HEK293 (cell line): ENCODE measurements around the gene RPL31.

Experiments used
- CTCF ChIA-PET: fragments of 350-600 bp; formaldehyde crosslinking; extraction: SDS; loops from one replicate; lab custom pipeline; 2021; ENCODE audit warnings: antibody characterized with exemption; lab: Yijun Ruan, JAX
- POLR2A ChIA-PET: fragments of 300-600 bp; formaldehyde crosslinking; extraction: SDS; loops from one replicate; lab custom pipeline; 2020; ENCODE audit warnings: antibody characterized with exemption, inconsistent platforms; lab: Yijun Ruan, JAX
- H3K27ac ChIP-seq: fragments of 200-500 bp; sonication (Bioruptor generic); 2 replicates; pipeline ENCODE4 v1.5.1; 2014; ENCODE audit warnings: low read depth, low read length, control low read depth, inconsistent platforms; ENCODE audit errors: extremely low read depth
- H3K36me3 ChIP-seq, 2 experiments: fragments of 200-500 bp in 1 of 2; sonication (Bioruptor generic) in 1 of 2; 1 replicate in 1 of 2; 2 replicates in 1 of 2; pipeline ENCODE4 v1.5.1; 2014 to 2017; ENCODE audit warnings: inconsistent platforms in 2 of 2, low read length in 2 of 2; ENCODE audit not compliant: control insufficient read depth in 2 of 2, insufficient read depth in 1 of 2
- H3K4me1 ChIP-seq: fragments of 200-500 bp; sonication (Bioruptor generic); 2 replicates; pipeline ENCODE4 v1.5.1; 2014; ENCODE audit warnings: mild to moderate bottlenecking, low read length, inconsistent platforms; ENCODE audit not compliant: control insufficient read depth, insufficient read depth
- H3K4me3 ChIP-seq: 2 replicates; pipeline ENCODE4 v1.5.1; 2011; ENCODE audit warnings: low read depth, mild to moderate bottlenecking, control low read depth, low read length, moderate library complexity
- H3K9me3 ChIP-seq: fragments of 200-500 bp; sonication (Bioruptor generic); 2 replicates; pipeline ENCODE4 v1.5.1; 2014; ENCODE audit warnings: low read depth, low read length, inconsistent platforms; ENCODE audit not compliant: control insufficient read depth, insufficient read depth
- GLIS2 ChIP-seq: fragments of 450-650 bp; formaldehyde crosslinking; IDR thresholded peaks from 2 replicates; pipeline ENCODE4 v1.5.1; 2016; ENCODE audit warnings: missing biosample characterization, missing genetic modification characterization
- HOXC10 ChIP-seq: sonication (generic); formaldehyde crosslinking; IDR thresholded peaks from 2 replicates; pipeline ENCODE4 v1.8.1; 2023; ENCODE audit warnings: mild to moderate bottlenecking, missing genetic modification reagents
- IKZF3 ChIP-seq: fragments of 450-650 bp; IDR thresholded peaks from 2 replicates; pipeline ENCODE4 v1.5.0; 2018; ENCODE audit warnings: missing biosample characterization, mild to moderate bottlenecking, missing genetic modification characterization, moderate library complexity
- MYNN ChIP-seq: fragments of 450-650 bp; formaldehyde crosslinking; IDR thresholded peaks from 2 replicates; pipeline ENCODE4 v1.5.1; 2016; ENCODE audit warnings: missing biosample characterization, missing genetic modification characterization, borderline replicate concordance
- RBAK ChIP-seq: fragments of 450-650 bp; formaldehyde crosslinking; IDR thresholded peaks from 2 replicates; pipeline ENCODE4 v1.5.1; 2016; ENCODE audit warnings: missing biosample characterization, missing genetic modification characterization
- SP2 ChIP-seq: fragments of 450-650 bp; formaldehyde crosslinking; IDR thresholded peaks from 2 replicates; pipeline ENCODE4 v1.5.1; 2016; ENCODE audit warnings: missing biosample characterization, missing genetic modification characterization
- ZBTB10 ChIP-seq: fragments of 450-650 bp; formaldehyde crosslinking; IDR thresholded peaks from 2 replicates; pipeline ENCODE4 v1.5.1; 2016; ENCODE audit warnings: missing biosample characterization, missing genetic modification characterization
- ZBTB7A ChIP-seq: fragments of 450-650 bp; formaldehyde crosslinking; IDR thresholded peaks from 2 replicates; pipeline ENCODE4 v1.5.1; 2016; ENCODE audit warnings: low read depth, missing biosample characterization, missing genetic modification characterization
- ZFP3 ChIP-seq: fragments of 450-650 bp; formaldehyde crosslinking; IDR thresholded peaks from 2 replicates; pipeline ENCODE4 v1.5.1; 2016; ENCODE audit warnings: low read depth, missing biosample characterization, missing genetic modification characterization
- ZNF133 ChIP-seq: fragments of 450-650 bp; formaldehyde crosslinking; IDR thresholded peaks from 2 replicates; pipeline ENCODE4 v1.5.1; 2016; ENCODE audit warnings: missing biosample characterization, missing genetic modification characterization
- ZNF266 ChIP-seq: fragments of 450-650 bp; formaldehyde crosslinking; IDR thresholded peaks from 2 replicates; pipeline ENCODE4 v1.5.1; 2016; ENCODE audit warnings: missing biosample characterization, missing genetic modification characterization, low read depth
- ZNF324 ChIP-seq: fragments of 450-650 bp; formaldehyde crosslinking; IDR thresholded peaks from 2 replicates; pipeline ENCODE4 v1.5.1; 2016; ENCODE audit warnings: missing biosample characterization, missing genetic modification characterization
- ZNF391 ChIP-seq: fragments of 450-650 bp; formaldehyde crosslinking; IDR thresholded peaks from 2 replicates; pipeline ENCODE4 v1.5.1; 2016; ENCODE audit warnings: low read depth, missing biosample characterization, missing genetic modification characterization, borderline replicate concordance
- ZNF433 ChIP-seq: fragments of 450-650 bp; formaldehyde crosslinking; IDR thresholded peaks from 2 replicates; pipeline ENCODE4 v1.5.1; 2016; ENCODE audit warnings: missing biosample characterization, missing genetic modification characterization, low read depth
- ZNF449 ChIP-seq: fragments of 450-650 bp; formaldehyde crosslinking; IDR thresholded peaks from 2 replicates; pipeline ENCODE4 v1.5.1; 2017; ENCODE audit warnings: missing biosample characterization, mild to moderate bottlenecking, missing genetic modification characterization, moderate library complexity
- ZNF529 ChIP-seq: fragments of 450-650 bp; formaldehyde crosslinking; IDR thresholded peaks from 2 replicates; pipeline ENCODE4 v1.5.1; 2017; ENCODE audit warnings: missing genetic modification characterization, missing biosample characterization; ENCODE audit not compliant: insufficient replicate concordance
- ZNF600 ChIP-seq: fragments of 450-650 bp; formaldehyde crosslinking; IDR thresholded peaks from 2 replicates; pipeline ENCODE4 v1.5.1; 2016; ENCODE audit warnings: missing biosample characterization, missing genetic modification characterization
- ZNF664 ChIP-seq: fragments of 450-650 bp; formaldehyde crosslinking; IDR thresholded peaks from 2 replicates; pipeline ENCODE4 v1.5.1; 2016; ENCODE audit warnings: missing biosample characterization, missing genetic modification characterization
- ZNF670 ChIP-seq: fragments of 450-650 bp; formaldehyde crosslinking; IDR thresholded peaks from 2 replicates; pipeline ENCODE4 v1.5.1; 2016; ENCODE audit warnings: missing biosample characterization, missing genetic modification characterization, low read depth
- ZNF76 ChIP-seq: fragments of 450-650 bp; formaldehyde crosslinking; IDR thresholded peaks from 2 replicates; pipeline ENCODE4; 2016; ENCODE audit warnings: low read depth, missing biosample characterization, missing genetic modification characterization, borderline replicate concordance
- ZNF837 ChIP-seq: fragments of 450-650 bp; formaldehyde crosslinking; IDR thresholded peaks from 2 replicates; pipeline ENCODE4 v1.5.1; 2016; ENCODE audit warnings: missing biosample characterization, missing genetic modification characterization
- ZSCAN23 ChIP-seq: fragments of 450-650 bp; formaldehyde crosslinking; IDR thresholded peaks from 2 replicates; pipeline ENCODE4 v1.5.1; 2016; ENCODE audit warnings: missing biosample characterization, missing genetic modification characterization
- TF ChIP-seq, protein P1 (sequence below): fragments of 450-650 bp; formaldehyde crosslinking; IDR thresholded peaks from 2 replicates; pipeline ENCODE4 v1.5.1; 2016; ENCODE audit warnings: missing biosample characterization, missing genetic modification characterization
- TF ChIP-seq, protein P2 (sequence below): fragments of 450-650 bp; formaldehyde crosslinking; IDR thresholded peaks from 2 replicates; pipeline ENCODE4 v1.5.1; 2016; ENCODE audit warnings: missing biosample characterization, missing genetic modification characterization, borderline replicate concordance
- TF ChIP-seq, protein P3 (sequence below): sonication (generic); formaldehyde crosslinking; IDR thresholded peaks from 2 replicates; pipeline ENCODE4 v1.8.1; 2022; ENCODE audit warnings: mild to moderate bottlenecking, moderate library complexity, missing genetic modification reagents

RPL31 gene

DNA sequence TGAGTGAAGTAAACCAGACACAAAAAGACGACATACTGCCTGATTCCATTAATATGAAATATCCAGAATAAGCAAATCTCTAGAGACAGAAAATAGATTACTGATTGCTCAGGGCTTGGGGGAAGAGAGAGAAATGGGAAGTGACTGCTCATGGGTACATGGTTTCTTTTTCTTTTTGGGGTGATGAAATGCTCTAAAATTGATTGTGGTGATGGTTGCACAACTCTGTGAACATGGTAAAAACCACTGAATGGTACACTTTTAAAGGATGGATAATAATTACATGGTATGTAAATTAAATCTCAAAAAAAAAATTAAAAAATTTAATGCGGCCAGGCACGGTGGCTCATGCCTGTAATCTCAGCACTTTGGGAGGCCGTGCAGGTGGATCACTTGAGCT is 39.3 kb downstream of the RPL31 start:
- Histone ChIP-seq H3K9me3 (no peaks in the 10 kb centered on the region), H3K4me1 (no peaks in the 10 kb centered on the region), H3K36me3 (peaks cover 0 to 24% of the 10 kb centered on the region in 2 experiments; a peak in 2 of 3 replicates), H3K27ac (no peak overlapping the region), H3K4me3 (no peak overlapping the region)
- ChIA-PET CTCF (interaction anchor here (0.9 kb wide), 1 partner anchor 64 kb away, joined by 3 read pairs; no protein-coding TSS in a partner anchor), POLR2A (no interaction called here)
- TF ChIP-seq ZNF837 (tag by site-specific recombination) (no peak), ZNF449 (no peak), GLIS2 (no peak), IKZF3 (tag by site-specific recombination) (no peak), ZSCAN23 (tag by site-specific recombination) (no peak), ZNF529 (tag by site-specific recombination) (no peak), ZBTB7A (tag by site-specific recombination) (no peak), ZFP3 (tag by site-specific recombination) (no peak), ZBTB10 (tag by site-specific recombination) (no peak), ZNF600 (no peak), HOXC10 (no peak), ZNF324 (no peak)
- TF ChIP-seq, protein P1, sequence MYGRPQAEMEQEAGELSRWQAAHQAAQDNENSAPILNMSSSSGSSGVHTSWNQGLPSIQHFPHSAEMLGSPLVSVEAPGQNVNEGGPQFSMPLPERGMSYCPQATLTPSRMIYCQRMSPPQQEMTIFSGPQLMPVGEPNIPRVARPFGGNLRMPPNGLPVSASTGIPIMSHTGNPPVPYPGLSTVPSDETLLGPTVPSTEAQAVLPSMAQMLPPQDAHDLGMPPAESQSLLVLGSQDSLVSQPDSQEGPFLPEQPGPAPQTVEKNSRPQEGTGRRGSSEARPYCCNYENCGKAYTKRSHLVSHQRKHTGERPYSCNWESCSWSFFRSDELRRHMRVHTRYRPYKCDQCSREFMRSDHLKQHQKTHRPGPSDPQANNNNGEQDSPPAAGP (tag by site-specific recombination), result no peak
- TF ChIP-seq, protein P2, sequence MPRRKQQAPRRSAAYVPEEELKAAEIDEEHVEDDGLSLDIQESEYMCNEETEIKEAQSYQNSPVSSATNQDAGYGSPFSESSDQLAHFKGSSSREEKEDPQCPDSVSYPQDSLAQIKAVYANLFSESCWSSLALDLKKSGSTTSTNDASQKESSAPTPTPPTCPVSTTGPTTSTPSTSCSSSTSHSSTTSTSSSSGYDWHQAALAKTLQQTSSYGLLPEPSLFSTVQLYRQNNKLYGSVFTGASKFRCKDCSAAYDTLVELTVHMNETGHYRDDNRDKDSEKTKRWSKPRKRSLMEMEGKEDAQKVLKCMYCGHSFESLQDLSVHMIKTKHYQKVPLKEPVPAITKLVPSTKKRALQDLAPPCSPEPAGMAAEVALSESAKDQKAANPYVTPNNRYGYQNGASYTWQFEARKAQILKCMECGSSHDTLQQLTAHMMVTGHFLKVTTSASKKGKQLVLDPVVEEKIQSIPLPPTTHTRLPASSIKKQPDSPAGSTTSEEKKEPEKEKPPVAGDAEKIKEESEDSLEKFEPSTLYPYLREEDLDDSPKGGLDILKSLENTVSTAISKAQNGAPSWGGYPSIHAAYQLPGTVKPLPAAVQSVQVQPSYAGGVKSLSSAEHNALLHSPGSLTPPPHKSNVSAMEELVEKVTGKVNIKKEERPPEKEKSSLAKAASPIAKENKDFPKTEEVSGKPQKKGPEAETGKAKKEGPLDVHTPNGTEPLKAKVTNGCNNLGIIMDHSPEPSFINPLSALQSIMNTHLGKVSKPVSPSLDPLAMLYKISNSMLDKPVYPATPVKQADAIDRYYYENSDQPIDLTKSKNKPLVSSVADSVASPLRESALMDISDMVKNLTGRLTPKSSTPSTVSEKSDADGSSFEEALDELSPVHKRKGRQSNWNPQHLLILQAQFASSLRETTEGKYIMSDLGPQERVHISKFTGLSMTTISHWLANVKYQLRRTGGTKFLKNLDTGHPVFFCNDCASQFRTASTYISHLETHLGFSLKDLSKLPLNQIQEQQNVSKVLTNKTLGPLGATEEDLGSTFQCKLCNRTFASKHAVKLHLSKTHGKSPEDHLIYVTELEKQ (tag by site-specific recombination), result no peak
- TF ChIP-seq, protein P3, sequence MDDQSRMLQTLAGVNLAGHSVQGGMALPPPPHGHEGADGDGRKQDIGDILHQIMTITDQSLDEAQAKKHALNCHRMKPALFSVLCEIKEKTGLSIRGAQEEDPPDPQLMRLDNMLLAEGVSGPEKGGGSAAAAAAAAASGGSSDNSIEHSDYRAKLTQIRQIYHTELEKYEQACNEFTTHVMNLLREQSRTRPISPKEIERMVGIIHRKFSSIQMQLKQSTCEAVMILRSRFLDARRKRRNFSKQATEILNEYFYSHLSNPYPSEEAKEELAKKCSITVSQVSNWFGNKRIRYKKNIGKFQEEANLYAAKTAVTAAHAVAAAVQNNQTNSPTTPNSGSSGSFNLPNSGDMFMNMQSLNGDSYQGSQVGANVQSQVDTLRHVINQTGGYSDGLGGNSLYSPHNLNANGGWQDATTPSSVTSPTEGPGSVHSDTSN (CRISPR knock-in tag), result no peak

DNA sequence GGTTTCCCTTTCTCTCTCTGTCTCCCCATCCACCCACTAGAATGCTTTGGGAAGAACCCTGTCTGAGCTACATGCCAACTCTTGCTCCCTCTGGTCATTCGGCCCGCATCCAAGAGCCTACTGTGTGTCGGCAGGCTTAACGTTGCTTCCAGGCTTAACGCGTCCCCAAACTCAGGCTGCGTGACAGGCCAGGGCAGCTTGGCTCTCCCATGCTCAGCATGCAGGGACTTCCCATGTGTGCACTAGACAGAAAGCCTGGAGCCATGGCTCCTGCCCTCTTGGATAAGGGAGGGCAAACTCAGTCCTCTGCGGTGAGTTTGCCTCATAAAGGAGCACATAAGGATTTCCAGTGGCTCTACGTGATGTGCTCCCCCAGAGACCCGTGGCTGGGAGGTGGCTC is 43.2 kb downstream of the RPL31 start:
- H3K27ac ChIP-seq, result no peak overlapping the region
- POLR2A ChIA-PET, result no interaction called here
- peaks cover 0 to 6% of the 10 kb centered on the region in 2 experiments; a peak in 2 of 3 replicates for H3K36me3 ChIP-seq
- TF ChIP-seq MYNN (tag by site-specific recombination) (no peak), ZNF529 (tag by site-specific recombination) (no peak), RBAK (no peak), SP2 (no peak), ZNF266 (no peak), ZNF133 (tag by site-specific recombination) (no peak), ZNF76 (tag by site-specific recombination) (no peak), ZNF664 (tag by site-specific recombination) (no peak), ZNF670 (tag by site-specific recombination) (no peak), ZNF391 (tag by site-specific recombination) (no peak), ZNF433 (no peak)
- TF ChIP-seq, all 188 proteins: peak for 0
- Histone ChIP-seq H3K4me3 (no peak overlapping the region), H3K9me3 (no peaks in the 10 kb centered on the region), H3K4me1 (no peaks in the 10 kb centered on the region)
- CTCF ChIA-PET, result interaction anchor here (0.6 to 1.5 kb wide), 3 partner anchors 8 to 143 kb away, joined by 3 to 7 read pairs (median 3); no protein-coding TSS in a partner anchor
